K562 (cell line): ENCODE measurements around the gene BFSP1. TPM values are rescaled to one million over a fixed set of nuclear protein-coding genes. Genes with fewer than 3 reads are reported as not detected.

Experiments used
- AFF1 ChIP-seq, 2 experiments: fragments of 450-650 bp; IDR thresholded peaks; 2 replicates each; pipeline ENCODE4 v1.6.1; 2018; ENCODE audit warnings: mild to moderate bottlenecking in 2 of 2, low read depth in 1 of 2; ENCODE audit not compliant: partially characterized antibody in 2 of 2
- ARNT ChIP-seq, 2 experiments: fragments of 450-650 bp; IDR thresholded peaks; 2 replicates each; pipeline ENCODE4 v1.6.1; 2016; ENCODE audit warnings: mild to moderate bottlenecking in 1 of 2
- ATF6 ChIP-seq: sonication (generic); formaldehyde crosslinking; IDR thresholded peaks from 2 replicates; pipeline ENCODE4 v1.4.0; 2020; ENCODE audit warnings: mild to moderate bottlenecking, missing genetic modification reagents
- BRCA1 ChIP-seq, 2 experiments: fragments of 450-650 bp in 1 of 2; sonication (generic) in 1 of 2; formaldehyde crosslinking in 1 of 2; IDR thresholded peaks; 2 replicates each; pipeline versions ENCODE4 v1.5.0 to v1.6.1; 2017 to 2020; ENCODE audit warnings: mild to moderate bottlenecking in 1 of 2, missing genetic modification reagents in 1 of 2
- CBX1 ChIP-seq: sonication (generic); IDR thresholded peaks from 2 replicates; pipeline ENCODE4 v1.6.1; 2016; ENCODE audit warnings: antibody characterized with exemption, low read depth, mild to moderate bottlenecking
- GATAD2B ChIP-seq: fragments of 450-650 bp; IDR thresholded peaks from 2 replicates; pipeline ENCODE4 v1.6.1; 2017; ENCODE audit warnings: mild to moderate bottlenecking, borderline replicate concordance
- KAT8 ChIP-seq: fragments of 450-650 bp; IDR thresholded peaks from 2 replicates; pipeline ENCODE4 v1.6.1; 2016; ENCODE audit warnings: low read depth, mild to moderate bottlenecking
- NBN ChIP-seq: fragments of 450-650 bp; IDR thresholded peaks from 2 replicates; pipeline ENCODE4 v1.6.1; 2016; ENCODE audit warnings: low read depth, mild to moderate bottlenecking
- NFIC ChIP-seq: fragments of 450-650 bp; IDR thresholded peaks from 2 replicates; pipeline ENCODE4 v1.6.1; 2017; ENCODE audit warnings: mild to moderate bottlenecking, inconsistent platforms
- NR0B1 ChIP-seq: fragments of 450-650 bp; IDR thresholded peaks from one replicate; pipeline ENCODE4 v1.6.1; 2018; ENCODE audit warnings: mild to moderate bottlenecking, moderate library complexity; ENCODE audit not compliant: partially characterized antibody
- NR2F6 ChIP-seq: fragments of 450-650 bp; formaldehyde crosslinking; IDR thresholded peaks from 2 replicates; pipeline ENCODE4 v1.4.0; 2020; ENCODE audit warnings: mild to moderate bottlenecking
- RBM15 ChIP-seq: fragments of 200-400 bp; formaldehyde crosslinking; IDR thresholded peaks from 2 replicates; pipeline ENCODE4 v1.6.1; 2018; ENCODE audit warnings: mild to moderate bottlenecking, low read length, moderate library complexity; ENCODE audit not compliant: insufficient read depth
- ZFX ChIP-seq: sonication (generic); formaldehyde crosslinking; IDR thresholded peaks from 2 replicates; pipeline ENCODE4 v1.8.0; 2022; ENCODE audit warnings: mild to moderate bottlenecking, missing genetic modification reagents, moderate library complexity
- ZHX1 ChIP-seq: fragments of 150-350 bp; conservative IDR thresholded peaks from 2 replicates; pipeline ENCODE4 v1.6.1; 2014; ENCODE audit warnings: low read length
- ZNF232 ChIP-seq: sonication (generic); formaldehyde crosslinking; IDR thresholded peaks from 2 replicates; pipeline ENCODE4 v1.8.0; 2022; ENCODE audit warnings: mild to moderate bottlenecking, missing genetic modification reagents
- ZNF717 ChIP-seq: fragments of 250-450 bp; sonication (Bioruptor Pico); IDR thresholded peaks from 2 replicates; pipeline ENCODE4 v1.5.0; 2021
- ZNF766 ChIP-seq: fragments of 200-800 bp; sonication (Bioruptor generic); conservative IDR thresholded peaks from 2 replicates; pipeline ENCODE4 v1.6.1; 2016; ENCODE audit warnings: missing genetic modification characterization, missing compliant biosample characterization
- ZNF780A ChIP-seq: fragments of 250-450 bp; sonication (Bioruptor Pico); IDR thresholded peaks from 2 replicates; pipeline ENCODE4 v1.5.0; 2021; ENCODE audit warnings: mild to moderate bottlenecking
- polyA plus RNA-seq, 8 experiments: library from polyadenylated mRNA; depleted of rRNA in 4 of 8; stranded (reverse) in 5 of 8; unstranded in 3 of 8; fragments of >200 nt; fragmentation: Nextera tagmentation in 2 of 8; fragmentation: Illumina TruSeq in 1 of 8; extraction: Ambion mirVana in 2 of 8; extraction: Trizol in 1 of 8; gene quantifications; 2 replicates each; pipeline versions ENCODE4 v1.2.1 to v1.2.3, GENCODE V29; 2011 to 2014; ENCODE audit warnings: inconsistent platforms in 1 of 8, missing spikeins in 1 of 8
- total RNA-seq, 7 experiments: library from RNA; depleted of rRNA in 6 of 7; stranded (reverse); fragments of >200 nt in 6 of 7; fragmentation: Illumina TruSeq in 2 of 7; extraction: Trizol in 2 of 7; gene quantifications; 2 replicates each; pipeline versions ENCODE4 v1.2.1 to v1.2.3, GENCODE V29; 2011 to 2021; ENCODE audit warnings: low replicate concordance in 1 of 7

The BFSP1 gene
- total and polyA plus RNA-seq, 9 of the 15 experiments (the other 6 are each of a cell fraction or from before 2014, with no cell fraction given), result 0.09 to 0.86 (median 0.40) TPM

GRCh38 chr20:17507032-17507431 lies 24.1 kb downstream of the BFSP1 start (continued):
- no peak for TF ChIP-seq AFF1 (IDR thresholded peaks at IDR 0.05; ENCODE audit: low read depth in 1 of 2, partially characterized antibody in 2 of 2)
- TF ChIP-seq NR2F6 (CRISPR knock-in tag), result no peak
- TF ChIP-seq GATAD2B, result no peak
- no peak for TF ChIP-seq ZNF780A (CRISPR knock-in tag)
- no peak for TF ChIP-seq RBM15
- no peak for TF ChIP-seq KAT8
- TF ChIP-seq ARNT (IDR thresholded peaks at IDR 0.05), result no peak
- TF ChIP-seq ZNF232, result no peak
- peak; percentile 38; the same call in 1 of the 2 replicates for TF ChIP-seq NFIC
- no peak for TF ChIP-seq ZFX (CRISPR knock-in tag)
- no peak for TF ChIP-seq ZNF717 (CRISPR knock-in tag)
- no peak for TF ChIP-seq CBX1
- TF ChIP-seq NR0B1, result no peak
- no peak for TF ChIP-seq ATF6 (CRISPR knock-in tag)
- no peak for TF ChIP-seq ZNF766 (CRISPR knock-in tag)
- no peak for TF ChIP-seq ZHX1
- no peak for TF ChIP-seq BRCA1 (IDR thresholded peaks at IDR 0.05)
- TF ChIP-seq BRCA1 (CRISPR knock-in tag; IDR thresholded peaks at IDR 0.05), result no peak
- TF ChIP-seq NBN, result no peak
